ENCODE data around the gene PTPN2. TPM values are rescaled to one million over a fixed set of nuclear protein-coding genes. Genes with fewer than 3 reads are reported as not detected.
"Not testable (repeated sequence)": the region's sequence is repeated elsewhere in the genome, so short reads cannot be mapped to it uniquely, and the experiment has no call there.

The PTPN2 gene
- total RNA-seq, 3 donors from 2014 or later (not counting 1 experiment from before 2014, with no cell fraction given) = 110 to 115 (median 112) TPM

GRCh38 chr18:12904012-12904516 is 20.0 kb upstream of the PTPN2 start:
- peak overlapping the region; percentile 69 for H3K27ac ChIP-seq (ENCODE audit: low read length)
- H3K36me3 Mint-ChIP-seq = no peaks in the 10 kb centered on the region

GRCh38 chr18:12901208-12901607 is 17.2 kb upstream of the PTPN2 start:
- H3K27me3 Mint-ChIP-seq (ENCODE audit: low read depth in 2 of 2); H3K4me3 ChIP-seq (ENCODE audit: low read length); DNase-seq; H3K36me3 Mint-ChIP-seq; ATAC-seq; H3K9me3 Mint-ChIP-seq; H3K4me3 Mint-ChIP-seq; intact Hi-C loops (cut with micrococcal nuclease); H3K27me3 ChIP-seq (ENCODE audit: control insufficient read depth, insufficient read depth, low read length); H3K9me3 ChIP-seq (ENCODE audit: control insufficient read depth, insufficient read depth, low read length); H3K36me3 ChIP-seq (ENCODE audit: control insufficient read depth, insufficient read depth, low read length); H3K27ac ChIP-seq (ENCODE audit: low read length); H3K27ac Mint-ChIP-seq: not testable (repeated sequence)
- H3K4me1 Mint-ChIP-seq = peaks cover 8 to 17% of the 10 kb centered on the region in 2 donors
- H3K4me1 ChIP-seq (ENCODE audit: control insufficient read depth, insufficient read depth, low read length) = peaks cover 24% of the 10 kb centered on the region
- 96% methylated on average over 12 of the region's 12 CpGs for WGBS (ENCODE audit: insufficient coverage)

More at GRCh38 chr18:12904012-12904516, 20.0 kb upstream of the PTPN2 start:
- Mint-ChIP-seq H3K4me3 (peak overlapping the region; percentile 84), H3K27ac (peak overlapping the region; percentile 86 to 90), H3K27me3 (ENCODE audit: low read depth in 2 of 2) (peaks cover 0 to 3% of the 10 kb centered on the region in 2 donors), H3K9me3 (no peaks in the 10 kb centered on the region), H3K4me1 (peaks cover 8 to 13% of the 10 kb centered on the region in 2 donors)
- Histone ChIP-seq H3K4me3 (ENCODE audit: low read length) (peak overlapping the region; percentile 19), H3K9me3 (ENCODE audit: control insufficient read depth, insufficient read depth, low read length) (no peaks in the 10 kb centered on the region), H3K27me3 (ENCODE audit: control insufficient read depth, insufficient read depth, low read length) (no peaks in the 10 kb centered on the region), H3K4me1 (ENCODE audit: control insufficient read depth, insufficient read depth, low read length) (peaks cover 19% of the 10 kb centered on the region), H3K36me3 (ENCODE audit: control insufficient read depth, insufficient read depth, low read length) (no peaks in the 10 kb centered on the region)
- intact Hi-C loops (cut with micrococcal nuclease) = loop anchor here (2.0 kb wide), 1 partner anchor 17 kb away; no protein-coding TSS in a partner anchor
- ATAC-seq = peak; percentile 74 to 89 (median 88)
- peak in 1 of 2 donors; percentile 53 for DNase-seq
- WGBS (ENCODE audit: insufficient coverage) = 46% methylated on average over 7 of the region's 8 CpGs
- no peak for TF ChIP-seq CTCF (IDR thresholded peaks at IDR 0.05)

- H3K4me3 Mint-ChIP-seq = peak overlapping the region; percentile 80
- H3K36me3 Mint-ChIP-seq; intact Hi-C loops (cut with micrococcal nuclease); H3K36me3 ChIP-seq (ENCODE audit: control insufficient read depth, insufficient read depth, low read length); H3K27me3 ChIP-seq (ENCODE audit: control insufficient read depth, insufficient read depth, low read length); H3K9me3 ChIP-seq (ENCODE audit: control insufficient read depth, insufficient read depth, low read length); H3K4me1 ChIP-seq (ENCODE audit: control insufficient read depth, insufficient read depth, low read length); H3K9me3 Mint-ChIP-seq; H3K27me3 Mint-ChIP-seq (ENCODE audit: low read depth in 2 of 2); H3K27ac ChIP-seq (ENCODE audit: low read length); H3K4me3 ChIP-seq (ENCODE audit: low read length): not testable (repeated sequence)
- peaks cover 6 to 13% of the 10 kb centered on the region in 2 donors for H3K4me1 Mint-ChIP-seq
- DNase-seq (peak; percentile 34 to 37), ATAC-seq (peak; percentile 62 to 83 (median 70))
- H3K27ac Mint-ChIP-seq = peak overlapping the region in 1 of 2 donors; percentile 52
- 5% methylated on average over 39 of the region's 51 CpGs for WGBS (ENCODE audit: insufficient coverage)
These were observed 12.8 kb upstream of the PTPN2 start for GRCh38 chr18:12896784-12897333.

GRCh38 chr18:12895626-12896025 is 11.6 kb upstream of the PTPN2 start:
- DNase-seq (no peak), ATAC-seq (no peak)
- peaks cover 6% of the 10 kb centered on the region for H3K4me1 ChIP-seq (ENCODE audit: control insufficient read depth, insufficient read depth, low read length)
- no peaks in the 10 kb centered on the region for H3K36me3 ChIP-seq (ENCODE audit: control insufficient read depth, insufficient read depth, low read length)
- no peak for TF ChIP-seq CTCF (IDR thresholded peaks at IDR 0.05)
- Mint-ChIP-seq H3K27ac (no peak overlapping the region), H3K9me3 (no peaks in the 10 kb centered on the region), H3K4me3 (peak overlapping the region; percentile 74), H3K36me3 (no peaks in the 10 kb centered on the region), H3K4me1 (peaks cover 6 to 11% of the 10 kb centered on the region in 2 donors), H3K27me3 (ENCODE audit: low read depth in 2 of 2) (peaks cover 0 to 7% of the 10 kb centered on the region in 2 donors)
- H3K9me3 ChIP-seq (ENCODE audit: control insufficient read depth, insufficient read depth, low read length) = no peaks in the 10 kb centered on the region
- intact Hi-C loops (cut with micrococcal nuclease) = no loop called here
- no peak overlapping the region for H3K4me3 ChIP-seq (ENCODE audit: low read length)
- no peak overlapping the region for H3K27ac ChIP-seq (ENCODE audit: low read length)
- WGBS (ENCODE audit: insufficient coverage) = 86% methylated on average over 2 of the region's 2 CpGs
- H3K27me3 ChIP-seq (ENCODE audit: control insufficient read depth, insufficient read depth, low read length) = no peaks in the 10 kb centered on the region

Measured in natural killer cell (primary cell).